Stimulated activated CD4-positive, alpha-beta T cell treated with anti-CD3 and anti-CD28 coated beads, TNF-alpha, amount 100 ng/mL, for 4 hours (primary cell): ENCODE measurements around the gene ZNF536.
"Not testable (repeated sequence)": the region's sequence is repeated elsewhere in the genome, so short reads cannot be mapped to it uniquely, and the experiment has no call there.

Experiments used
- DNase-seq, 3 experiments: peaks; one replicate each; pipeline ENCODE4 v3.0.0-alpha.2; 2020; ENCODE audit warnings: low read depth in 3 of 3

Gene ZNF536

DNA sequence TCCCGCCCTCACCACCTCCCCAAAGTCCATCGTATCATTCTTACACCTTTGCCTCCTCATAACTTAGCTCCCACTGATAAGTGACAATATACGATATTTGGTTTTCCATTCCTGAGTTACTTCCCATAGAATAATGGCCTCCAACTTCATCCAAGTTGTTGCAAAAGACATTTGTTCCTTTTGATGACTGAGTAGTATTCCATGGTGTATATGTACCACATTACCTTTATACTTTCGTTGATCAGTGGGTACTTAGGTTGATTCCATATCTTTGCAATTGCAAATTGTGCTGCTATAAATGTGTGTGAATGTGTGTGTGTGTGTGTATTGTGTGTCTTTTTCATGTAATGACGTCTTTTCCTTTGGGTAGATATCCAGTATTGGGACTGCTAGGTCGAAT lies 109.6 kb downstream of the ZNF536 start:
- DNase-seq = no peak

DNA sequence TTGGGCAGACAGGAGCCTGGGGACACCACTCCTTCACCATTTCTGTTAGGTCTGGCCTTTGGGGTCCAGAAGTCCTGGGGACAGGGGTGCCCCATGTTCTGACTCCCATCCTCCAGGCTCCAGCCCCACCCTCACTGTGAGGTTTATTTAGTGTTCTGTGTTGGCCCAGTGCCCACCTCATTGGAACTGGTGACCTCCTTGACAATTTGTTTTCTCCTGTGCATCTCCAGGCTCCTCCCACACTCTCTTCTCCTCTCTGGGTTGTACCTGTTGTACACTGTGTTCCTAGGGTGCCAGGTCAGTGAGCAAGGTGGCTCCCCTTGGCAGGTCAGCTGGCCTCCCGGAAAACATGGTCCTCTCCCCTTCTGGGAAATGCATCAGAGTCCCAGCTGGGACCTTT lies 110.8 kb downstream of the ZNF536 start:
- DNase-seq = no peak

DNA sequence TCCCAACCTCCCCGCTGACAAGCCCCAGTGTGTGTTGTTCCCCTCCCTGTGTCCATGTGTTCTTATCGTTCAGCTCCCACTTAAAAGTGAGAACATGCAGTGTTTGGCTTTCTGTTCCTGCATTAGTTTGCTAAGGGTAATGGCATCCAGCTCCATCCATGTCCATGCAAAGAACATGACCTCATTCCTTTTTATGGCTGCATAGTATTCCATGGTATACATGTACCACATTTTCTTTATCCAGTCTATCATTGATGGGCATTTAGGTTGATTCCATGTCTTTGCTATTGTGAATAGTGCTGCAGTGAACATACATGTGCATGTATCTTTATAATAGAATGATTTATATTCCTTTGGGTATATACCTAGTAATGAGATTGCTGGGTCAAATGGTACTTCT lies 114.1 kb downstream of the ZNF536 start:
- DNase-seq = not testable (repeated sequence)

DNA sequence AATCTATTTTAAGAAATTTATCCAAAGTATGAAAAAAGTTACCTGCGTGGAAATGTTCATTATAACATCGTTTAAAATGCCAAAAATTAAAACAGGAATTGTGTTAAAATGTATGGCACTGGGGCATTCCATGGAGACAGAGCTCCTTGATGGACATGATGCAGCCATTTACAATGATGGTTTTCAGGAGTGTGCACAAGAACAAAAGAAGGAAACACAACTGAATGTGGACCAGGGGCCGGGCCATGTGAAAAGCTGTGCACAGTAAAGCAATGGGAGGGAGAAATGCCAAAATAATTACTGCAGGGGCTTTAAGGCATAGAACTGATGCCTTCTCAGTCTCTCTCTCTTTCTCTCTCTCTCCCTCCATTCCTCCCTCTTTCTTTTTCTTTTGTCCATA lies 115.0 kb downstream of the ZNF536 start:
- DNase-seq = no peak

DNA sequence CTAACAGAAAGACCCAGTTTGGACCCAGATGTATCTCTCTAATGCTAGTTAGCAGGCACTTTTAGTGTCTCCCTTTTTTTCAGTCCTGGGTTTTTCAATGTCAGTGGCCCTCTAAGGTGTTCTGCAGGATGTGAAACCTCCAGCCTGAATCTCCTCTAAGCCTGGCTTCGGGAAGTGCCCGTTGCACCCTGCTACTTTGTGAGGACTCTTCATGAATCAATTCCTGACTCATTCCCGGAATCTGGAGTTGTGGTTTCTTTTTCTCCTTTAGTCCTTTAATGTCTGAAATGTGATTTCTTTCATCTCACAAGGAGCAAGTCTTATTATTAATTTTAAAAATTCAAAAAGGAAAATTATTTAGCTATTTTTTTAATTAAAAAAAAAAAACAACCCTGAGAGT lies 116.0 kb downstream of the ZNF536 start:
- DNase-seq = no peak

DNA sequence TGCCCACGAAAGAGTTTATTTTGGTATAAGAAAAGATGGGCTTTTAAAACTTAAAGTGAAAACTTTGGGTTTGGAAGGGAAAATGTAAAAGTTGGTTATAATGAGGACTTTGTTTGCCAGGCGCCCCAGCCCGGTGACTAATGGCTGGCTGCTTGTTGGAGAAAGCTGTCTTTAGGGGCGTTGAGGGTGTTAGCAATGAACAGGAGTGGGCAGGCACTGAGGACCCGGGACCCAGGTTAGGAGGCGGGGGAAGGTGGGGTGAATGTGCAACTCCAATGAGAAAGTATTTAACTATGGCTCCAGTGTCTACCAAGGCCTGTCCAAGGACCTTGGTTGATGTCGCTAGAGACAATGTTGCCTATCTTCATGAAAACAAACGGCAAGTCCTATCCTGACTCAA lies 118.6 kb downstream of the ZNF536 start:
- no peak for DNase-seq

DNA sequence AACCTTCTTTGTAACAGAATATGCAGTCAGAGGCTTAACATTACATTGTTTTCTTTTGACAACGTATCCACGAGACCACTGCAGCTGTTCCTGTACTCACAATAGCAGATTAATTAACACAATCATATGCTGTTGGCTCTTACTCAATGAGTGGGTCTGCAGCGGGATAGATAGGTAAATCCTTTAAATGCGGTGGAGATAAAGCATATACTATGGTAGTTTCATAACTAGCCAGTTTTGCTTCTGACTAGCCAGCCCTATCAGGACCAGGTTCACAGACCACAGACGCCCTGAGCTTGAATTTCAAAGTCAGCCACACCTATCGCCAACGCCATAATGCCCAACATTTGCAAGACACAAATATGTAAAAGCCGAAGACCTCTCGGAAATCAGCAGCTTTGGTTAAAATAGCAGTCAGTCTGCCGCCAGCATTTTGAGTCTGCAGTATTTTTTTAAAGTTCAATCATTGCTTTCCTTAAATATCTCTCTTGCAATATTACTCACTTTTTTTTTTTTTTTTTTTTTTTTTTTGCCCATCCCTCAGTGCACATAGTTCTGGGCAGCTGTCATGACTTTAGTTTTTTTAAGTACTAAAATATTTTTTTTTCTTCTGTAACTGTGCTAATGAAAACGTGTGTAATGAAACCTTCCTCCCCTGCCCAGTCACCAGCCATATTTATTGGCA lies 120.5 kb downstream of the ZNF536 start:
- DNase-seq = no peak

DNA sequence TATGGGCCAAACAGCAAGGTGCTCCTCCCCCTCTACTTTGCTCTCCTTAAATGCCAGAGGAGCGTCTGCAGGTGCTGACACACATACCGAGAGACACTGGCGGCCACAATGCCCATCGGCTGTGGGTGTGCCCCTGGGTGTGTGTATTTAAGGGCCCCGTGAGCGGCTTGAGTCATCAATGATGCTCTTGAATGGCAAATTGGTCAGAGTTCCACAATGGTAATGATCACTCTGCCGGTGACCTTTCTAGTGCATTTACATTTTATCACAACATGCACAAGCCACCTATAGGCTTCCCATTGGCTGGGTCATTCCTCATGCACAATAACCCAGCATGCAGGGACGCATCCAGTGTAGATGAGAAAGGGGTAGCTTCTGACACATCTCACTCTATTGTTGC lies 124.8 kb downstream of the ZNF536 start:
- no peak for DNase-seq

DNA sequence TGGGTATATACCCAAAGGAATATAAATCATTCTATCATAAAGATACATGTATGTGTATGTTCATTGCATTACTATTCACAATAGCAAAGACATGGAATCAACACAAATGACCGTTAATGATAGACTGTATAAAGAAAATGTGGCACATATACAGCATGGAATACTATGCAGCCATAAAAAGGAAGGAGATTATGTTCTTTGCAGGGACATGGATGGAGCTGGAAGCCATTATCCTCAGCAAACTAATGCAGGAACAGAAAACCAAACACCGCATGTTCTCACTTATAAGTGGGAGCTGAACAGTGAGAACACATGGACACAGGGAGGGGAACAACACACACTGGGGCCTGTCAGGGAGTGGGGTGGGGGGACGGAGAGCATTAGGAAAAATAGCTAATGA lies 125.9 kb downstream of the ZNF536 start:
- not testable (repeated sequence) for DNase-seq

DNA sequence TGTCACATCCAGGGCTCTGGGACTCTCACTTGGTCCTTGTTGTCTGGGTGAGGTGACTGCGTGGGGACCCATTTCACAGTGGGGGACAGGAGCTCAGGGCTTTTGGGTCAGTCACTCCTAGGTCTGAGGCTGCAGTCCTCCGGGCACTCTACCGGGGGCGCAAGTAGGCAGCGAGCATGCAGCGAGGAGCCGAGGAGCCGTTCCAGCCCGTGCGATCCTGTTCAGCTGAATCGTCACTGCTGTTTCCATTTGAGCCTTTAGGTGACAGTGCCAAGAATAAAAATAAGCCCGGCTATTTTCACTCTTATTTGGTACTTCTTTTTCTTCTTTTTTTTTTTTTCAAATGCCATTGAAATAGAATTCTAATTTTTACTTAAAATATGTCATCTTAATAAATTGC lies 126.5 kb downstream of the ZNF536 start:
- no peak for DNase-seq

DNA sequence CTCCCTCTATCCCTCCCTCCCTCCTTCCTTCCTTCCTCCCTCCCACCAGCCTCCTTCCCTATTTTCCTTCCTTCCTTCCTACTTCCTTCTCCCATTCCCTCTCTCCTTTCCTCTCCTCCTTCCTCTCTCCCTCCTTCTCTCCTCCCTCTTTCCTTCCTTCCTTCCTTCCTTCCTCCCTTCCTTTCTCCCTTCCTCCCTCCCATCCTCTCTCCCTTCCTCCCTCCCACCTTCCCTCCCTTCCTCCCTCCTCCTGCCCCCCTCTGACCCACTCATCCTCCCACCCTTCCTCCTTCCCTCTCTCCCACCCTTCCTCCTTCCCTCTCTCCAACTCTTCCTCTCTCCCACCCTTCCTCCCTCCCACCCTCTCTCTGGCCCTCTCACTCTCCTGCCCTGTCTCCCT lies 132.1 kb downstream of the ZNF536 start:
- DNase-seq = no peak

DNA sequence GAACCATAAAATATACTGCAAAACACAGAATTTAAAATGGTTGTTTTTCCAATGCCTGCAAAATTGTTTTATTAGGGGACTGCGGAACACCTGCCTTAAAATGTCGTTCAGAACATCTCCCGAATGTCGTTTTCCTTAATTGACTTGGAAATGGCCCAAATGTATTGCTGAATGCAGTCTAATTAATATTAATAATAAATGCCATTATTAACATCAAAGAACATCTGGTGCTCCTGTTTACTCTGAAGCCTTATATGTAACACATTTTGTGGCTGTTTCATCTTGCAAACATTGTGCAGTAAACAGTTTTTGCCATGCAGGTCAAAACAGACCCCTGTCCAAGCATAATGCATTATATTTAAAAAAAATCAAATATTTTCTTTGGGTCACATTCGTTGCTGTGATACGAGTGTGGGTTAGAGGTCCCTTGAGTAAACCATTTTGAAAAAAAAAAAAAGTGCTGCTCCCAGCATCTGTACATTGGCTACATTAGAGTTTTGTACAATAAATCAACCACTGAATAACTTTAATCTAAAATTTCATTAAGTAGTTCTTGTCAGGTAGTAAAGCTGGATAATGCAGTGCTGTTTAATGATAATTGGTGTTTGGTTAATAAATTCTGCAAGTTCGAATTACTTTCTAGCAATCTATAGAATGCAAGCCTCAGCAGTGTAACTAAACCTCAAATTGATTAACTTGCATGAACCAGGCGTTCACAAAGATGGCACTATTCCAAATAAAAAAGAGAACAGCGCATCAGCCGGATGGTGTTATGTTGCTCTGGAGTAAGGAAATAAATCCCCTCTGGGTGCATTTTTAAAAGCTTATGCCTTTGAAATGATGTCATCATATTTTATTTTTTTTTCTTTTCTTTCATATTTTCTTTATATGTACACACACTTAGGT lies 140.2 kb downstream of the ZNF536 start:
- no peak for DNase-seq

DNA sequence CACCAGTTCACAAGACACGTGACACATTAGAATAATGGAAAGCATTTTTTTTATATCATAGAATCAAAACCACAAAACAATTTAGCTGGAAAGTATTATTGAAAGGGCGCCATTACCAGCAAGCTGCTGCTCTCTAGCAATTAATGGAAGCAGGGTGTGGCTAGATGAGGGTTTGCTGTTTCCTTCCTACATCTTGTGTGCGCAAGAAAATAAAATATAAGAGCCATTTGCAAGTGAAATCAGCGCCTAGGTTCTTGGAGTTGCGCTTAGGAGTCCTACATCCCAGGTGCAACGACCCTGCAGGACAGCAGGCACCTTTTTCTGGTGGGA lies 140.9 kb downstream of the ZNF536 start:
- no peak for DNase-seq

DNA sequence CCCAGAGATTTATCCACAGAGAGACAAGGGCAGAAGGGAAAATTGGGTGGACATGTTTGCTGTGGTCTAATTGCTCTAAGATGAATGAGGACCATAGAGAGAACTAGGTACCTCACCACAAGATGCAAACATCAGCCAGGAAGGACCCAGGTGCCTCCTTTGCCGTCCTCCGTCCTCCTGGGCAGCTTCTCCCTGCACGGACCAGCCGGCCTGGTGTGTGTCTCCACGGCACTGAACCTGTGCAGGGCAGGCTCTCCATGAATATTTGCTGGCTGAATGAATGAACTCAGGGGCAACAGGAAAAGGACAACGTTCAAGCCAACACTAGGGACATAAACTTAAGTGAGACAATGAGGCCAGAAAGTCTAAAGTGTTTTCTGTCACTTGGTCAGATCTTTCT lies 143.9 kb downstream of the ZNF536 start:
- DNase-seq = no peak

DNA sequence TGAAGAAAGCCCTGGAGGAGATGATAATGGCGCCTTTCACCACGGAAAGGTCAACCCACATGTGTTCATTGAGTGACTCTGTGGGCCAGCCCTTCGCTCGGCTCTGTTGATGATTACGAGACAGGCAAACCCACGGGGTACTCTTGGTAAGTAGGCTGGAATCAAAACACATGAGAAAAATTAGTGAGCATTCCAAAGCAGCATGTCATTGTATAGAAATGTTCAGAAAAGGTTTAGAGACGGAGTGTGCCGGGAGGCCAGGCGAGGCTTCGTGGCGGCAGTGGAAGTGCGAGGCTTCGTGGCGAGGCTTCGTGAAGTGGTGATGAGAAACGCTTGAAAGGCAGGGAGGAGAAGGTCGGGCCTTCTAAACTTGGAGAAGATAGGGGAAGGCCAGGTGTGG lies 144.3 kb downstream of the ZNF536 start:
- DNase-seq = no peak

DNA sequence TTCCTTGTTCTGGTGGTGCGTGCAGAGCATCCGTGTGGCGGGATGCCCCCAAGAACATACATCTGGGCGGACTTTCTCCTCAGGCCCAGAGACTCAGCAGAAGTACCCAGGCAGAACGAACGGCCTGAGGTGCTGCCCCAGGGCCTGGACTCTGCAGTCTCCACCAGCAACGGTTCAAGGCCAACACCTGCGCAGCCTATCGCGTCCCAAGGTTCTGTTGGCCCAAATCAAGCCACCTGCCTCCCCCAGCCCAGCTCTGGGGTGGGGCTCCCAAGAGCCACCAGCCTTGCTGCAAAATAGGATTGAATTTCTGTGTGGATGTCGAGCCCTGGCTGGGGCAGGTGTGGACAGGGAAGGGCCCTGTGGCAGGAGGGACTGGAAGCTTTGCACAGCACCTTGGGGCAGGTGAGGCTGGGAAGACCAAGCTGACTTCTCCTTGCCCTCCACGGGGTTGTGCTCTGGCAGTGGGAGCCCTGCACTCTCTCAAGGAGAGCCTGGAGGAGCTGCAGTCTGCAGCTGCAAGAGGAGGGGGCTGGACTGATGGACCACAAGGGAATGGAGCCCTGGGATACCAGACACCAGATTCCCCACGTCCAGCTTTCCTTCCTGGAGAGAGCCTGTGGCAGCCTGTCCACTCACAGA lies 146.9 kb downstream of the ZNF536 start:
- DNase-seq = no peak

DNA sequence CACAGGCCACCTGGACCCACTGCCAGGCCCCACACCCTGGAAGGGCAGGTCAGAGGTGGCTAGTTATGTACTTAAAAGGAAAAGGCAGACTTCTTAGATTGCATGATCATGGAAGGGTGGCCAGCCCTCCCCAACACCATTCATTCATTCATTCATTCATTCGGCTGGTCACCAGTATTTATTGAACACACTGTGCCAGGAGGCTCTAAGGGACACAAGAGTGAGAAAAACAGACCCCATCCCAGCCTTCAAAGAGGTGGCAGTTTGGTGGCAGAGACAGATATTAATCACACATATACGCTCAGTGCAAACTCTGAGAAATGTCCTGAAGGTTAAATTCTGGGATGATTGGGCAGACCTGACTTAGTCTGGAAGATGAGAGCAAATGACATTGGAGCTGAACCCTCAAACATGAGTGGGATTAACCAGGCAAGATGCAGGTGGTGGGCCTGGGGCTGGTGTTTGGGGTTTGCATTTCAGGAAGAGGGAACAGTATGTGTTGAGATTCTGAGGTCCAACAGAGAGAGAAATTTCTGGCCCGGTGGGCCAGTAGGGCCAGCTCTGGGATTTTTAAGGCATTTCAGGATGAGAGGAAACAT lies 147.5 kb downstream of the ZNF536 start:
- no peak for DNase-seq

DNA sequence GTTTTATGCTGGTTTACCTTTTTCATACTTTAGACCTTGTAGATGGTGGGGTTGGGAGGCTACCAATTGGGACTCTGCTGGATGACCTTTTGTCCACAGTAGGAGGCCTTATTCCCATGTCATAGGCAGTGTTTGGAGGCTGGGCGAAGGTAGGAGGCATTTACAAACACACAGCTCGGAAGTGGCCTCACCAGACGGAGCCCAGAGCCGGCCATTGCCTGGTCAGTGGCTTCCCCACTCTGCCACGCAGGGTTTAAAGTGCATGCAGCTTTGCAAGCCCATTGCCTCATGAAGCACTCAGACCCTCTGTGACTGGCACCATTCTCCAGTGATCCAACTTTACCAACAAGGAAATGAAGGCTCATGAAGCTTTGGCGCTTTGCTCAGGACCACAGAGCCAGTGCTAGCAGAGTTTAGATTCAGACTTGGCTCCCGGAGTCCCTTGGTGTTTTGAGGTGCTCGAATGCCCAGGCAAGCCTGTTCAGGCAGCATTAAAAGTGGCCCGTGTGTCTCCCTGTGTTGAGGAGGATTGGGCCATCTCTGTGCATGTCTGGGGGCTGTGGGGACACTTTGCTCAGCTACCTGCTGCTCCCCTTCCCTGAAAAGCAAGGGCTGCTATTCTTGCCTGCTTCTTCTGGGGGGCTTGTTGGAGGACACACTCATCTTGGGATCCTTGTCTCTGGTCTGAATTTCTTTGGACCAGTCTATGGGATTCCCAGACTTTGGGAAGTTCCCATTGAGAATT lies 148.7 kb downstream of the ZNF536 start:
- no peak for DNase-seq

DNA sequence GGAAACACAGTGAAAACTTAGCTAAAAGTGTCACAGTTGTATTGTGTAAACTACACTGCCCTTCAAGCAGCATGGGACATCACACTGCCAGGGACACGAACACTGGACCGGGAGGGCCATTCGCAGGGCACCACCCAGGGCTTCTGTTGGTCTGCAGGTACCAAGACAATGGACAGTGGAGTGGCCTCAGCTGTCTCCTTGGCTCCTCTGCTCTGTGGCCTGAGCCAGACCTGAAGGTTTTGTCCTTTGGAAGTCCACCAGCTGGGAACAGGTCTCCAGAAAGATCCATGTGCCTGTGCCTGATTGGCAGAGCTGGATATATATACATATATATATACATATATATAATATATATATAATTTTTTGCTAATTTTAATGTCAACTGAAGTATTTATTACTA lies 149.8 kb downstream of the ZNF536 start:
- no peak for DNase-seq

DNA sequence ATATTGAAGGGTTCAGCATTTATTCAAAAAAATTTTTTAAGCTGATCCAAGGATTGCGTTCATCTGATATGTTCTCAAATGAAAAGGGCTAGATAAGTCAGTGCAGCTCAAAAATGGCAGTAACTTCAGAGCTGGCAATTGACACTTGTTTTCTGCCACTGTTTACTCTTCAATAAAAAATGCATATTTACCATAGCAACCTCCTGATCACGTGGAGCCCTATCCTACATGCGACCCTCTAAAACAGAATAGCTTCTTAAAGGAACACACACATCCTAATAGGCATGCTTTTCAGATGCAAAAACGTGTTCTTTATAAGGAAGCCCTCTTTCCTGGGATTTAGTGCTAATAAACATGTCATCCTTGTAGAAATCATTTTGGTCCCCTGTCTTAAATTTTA lies 150.2 kb downstream of the ZNF536 start:
- no peak for DNase-seq

DNA sequence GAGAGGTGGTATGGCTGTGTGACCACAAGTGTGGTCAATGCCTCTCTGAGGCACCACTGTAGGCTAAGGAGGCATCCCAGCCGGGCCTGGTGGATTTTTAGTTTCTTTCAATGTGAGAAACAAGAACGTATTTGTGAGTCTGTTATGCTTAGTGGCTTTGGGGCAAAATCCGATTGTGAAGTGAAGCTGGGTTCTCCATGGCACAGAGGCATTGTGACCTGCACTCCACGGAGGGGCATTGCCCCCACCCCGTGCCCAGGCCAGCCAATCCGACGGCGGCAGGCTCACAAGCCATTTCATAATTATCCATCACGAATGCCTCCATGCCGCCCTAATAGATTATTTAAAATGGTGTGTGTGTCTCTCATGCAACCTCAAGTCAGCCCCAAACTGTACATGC lies 151.6 kb downstream of the ZNF536 start:
- no peak for DNase-seq

DNA sequence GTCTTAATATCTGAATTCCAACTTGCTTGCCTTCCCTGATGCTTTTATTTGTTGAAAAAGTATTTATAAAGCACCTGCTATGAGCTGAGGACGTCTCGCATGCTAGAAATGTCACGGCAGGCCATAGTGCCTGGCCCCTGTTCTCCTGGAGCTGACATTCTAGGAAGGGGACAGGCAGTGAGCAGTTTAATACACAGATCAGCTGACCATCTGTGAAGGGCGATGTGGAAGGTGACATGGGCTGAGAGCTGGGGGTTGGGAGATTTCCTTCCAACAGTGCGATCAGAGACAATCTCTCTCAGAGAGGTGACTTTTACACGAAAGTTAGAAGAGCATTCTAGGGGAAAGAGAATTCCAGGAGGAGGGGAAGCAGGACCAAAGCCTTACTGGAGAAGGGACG lies 153.2 kb downstream of the ZNF536 start:
- no peak for DNase-seq
